SK-N-DZ (cell line): Measurements from ENCODE around the gene ANKRD28.

Experiments
- DNase-seq: peaks from one replicate; pipeline ENCODE4 v3.0.0-alpha.2; 2015; ENCODE audit warnings: low spot score

The ANKRD28 gene

DNA sequence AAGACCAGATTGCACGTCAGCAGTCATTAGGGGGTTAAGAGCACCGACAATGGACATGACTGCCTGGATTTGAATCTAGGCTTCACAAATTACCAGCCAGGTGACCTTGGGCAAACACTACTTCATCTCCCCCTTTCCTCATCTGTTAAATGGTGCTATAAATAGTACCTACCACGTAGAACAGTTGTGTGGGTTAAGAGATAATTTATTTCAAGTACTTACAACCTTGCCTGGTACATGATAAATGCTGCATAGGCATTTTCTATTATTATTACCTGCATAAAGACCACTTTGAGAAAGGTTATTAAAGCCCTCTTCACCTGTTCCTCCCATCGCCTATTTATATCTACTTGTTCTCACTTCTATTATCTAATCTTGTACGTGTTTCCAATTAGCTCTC lies 131.5 kb downstream of the ANKRD28 start:
- no peak for DNase-seq

DNA sequence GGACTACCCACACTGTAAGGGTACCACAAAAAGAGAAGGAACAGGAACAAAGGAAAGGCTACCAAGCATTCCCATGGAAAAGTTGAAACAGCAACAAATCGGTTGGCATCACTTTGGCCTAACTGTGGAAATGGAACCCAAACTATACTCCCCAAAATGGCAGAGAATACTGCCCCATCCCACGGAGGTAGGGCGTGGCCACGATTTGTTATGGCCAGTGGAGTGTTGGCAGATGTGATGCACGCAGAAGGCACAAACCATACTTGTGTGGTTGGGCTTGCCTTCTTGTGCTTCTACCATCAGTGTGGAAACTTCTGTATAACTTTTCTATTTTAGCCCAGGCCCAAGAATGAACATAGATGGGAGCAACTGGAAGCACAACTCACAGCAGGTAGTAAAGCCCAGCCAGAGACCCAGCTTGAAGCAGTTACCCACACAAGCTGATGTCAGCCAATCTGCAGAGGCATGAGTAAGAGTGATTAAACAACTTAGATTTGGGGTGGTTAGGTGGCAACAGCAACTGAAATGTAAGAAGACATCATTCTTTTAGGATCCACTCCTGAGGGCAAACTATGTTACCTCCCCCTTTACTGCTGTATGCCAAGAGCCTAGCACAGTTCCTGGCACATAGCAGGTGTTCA lies 132.1 kb downstream of the ANKRD28 start:
- DNase-seq: no peak

DNA sequence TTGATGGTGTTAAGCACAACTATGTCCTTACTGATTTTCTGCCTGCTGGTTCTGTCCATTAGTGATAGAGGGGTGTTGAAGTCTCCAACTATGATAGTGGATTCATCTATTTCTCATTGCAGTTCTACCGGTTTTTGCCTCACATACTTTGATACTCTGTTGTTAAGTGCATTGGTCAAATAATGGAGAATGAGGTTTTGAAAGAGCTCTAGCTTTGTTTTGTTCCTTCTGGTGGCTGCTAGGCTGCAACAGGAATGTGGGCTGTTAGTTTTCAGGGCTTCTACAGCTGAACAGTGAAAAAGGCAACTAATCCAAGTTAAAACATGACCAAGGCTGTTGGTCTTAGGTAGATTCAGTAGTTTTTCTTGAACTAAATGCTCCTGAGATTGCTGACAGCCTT lies 133.6 kb downstream of the ANKRD28 start:
- no peak for DNase-seq

DNA sequence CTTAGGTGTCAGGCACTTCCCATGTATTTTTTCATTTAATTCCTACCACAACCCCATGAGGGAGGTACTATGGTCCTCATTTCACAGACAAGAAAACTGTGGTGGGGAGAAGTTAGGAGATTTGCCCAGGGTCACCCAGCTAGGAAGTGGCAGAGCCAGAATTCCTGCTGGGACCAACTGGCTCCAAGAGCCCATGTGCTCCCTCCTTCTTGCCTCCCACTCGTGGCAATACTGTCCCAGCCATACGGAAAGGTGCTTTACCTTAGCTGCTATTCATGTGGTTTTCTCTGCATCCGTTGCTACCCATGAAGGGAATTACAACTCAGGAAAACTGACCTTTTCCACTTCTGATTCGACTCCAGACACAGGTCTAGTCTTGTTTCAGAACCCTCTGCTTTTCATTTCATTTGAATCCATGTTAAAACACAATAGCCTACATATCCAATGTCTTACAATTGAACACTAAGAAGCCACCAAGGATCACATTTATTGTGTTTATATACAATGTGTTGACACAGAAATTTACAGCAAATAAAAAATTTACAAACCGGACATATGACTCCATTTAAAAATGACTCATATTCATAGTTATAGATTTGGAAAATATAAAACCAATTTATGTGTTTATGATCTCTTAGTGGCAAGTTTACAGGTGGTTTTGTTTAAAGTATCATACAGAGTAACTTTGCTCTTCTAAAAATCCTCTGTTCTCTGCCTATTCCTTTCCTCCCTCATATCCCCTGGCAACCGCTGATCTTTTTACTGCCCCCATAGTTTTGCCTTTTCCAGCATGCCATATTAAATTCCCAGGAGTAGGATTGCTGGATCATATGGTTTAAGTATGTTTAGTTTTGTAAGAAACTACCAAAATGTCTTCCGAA lies 137.5 kb downstream of the ANKRD28 start:
- no peak for DNase-seq

DNA sequence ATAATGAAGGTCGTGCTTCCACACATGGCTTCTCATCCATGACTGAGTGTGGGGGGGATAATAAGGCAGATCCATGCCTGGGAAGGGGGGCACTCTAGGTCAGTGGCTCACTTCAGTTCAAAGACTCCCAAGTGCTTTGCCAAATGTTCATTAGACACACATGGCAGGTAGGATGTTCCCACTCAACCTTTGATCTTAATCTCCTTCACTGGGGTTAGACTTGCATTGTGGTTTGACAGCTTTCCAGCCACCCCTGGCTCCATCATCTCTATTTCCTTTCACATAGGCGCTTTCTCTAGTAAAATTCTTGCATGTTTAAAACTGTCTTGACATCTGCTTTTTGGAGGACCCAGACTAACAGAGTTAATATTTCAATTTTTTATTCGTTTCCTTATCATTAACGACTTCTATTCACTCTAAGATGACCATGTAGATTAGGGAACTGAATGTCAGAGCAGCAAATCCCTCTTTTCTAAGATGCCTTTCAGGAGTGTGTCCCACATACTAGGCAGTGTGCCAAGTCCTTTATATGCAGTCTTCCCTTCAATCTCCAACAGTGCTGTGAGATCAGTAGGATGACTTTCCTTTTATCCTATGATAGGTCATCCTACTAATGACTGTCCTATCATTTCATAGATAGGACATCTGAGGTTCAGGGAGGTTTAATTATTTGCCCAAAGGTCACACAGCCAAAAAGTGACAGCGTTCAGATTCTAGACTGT lies 138.4 kb downstream of the ANKRD28 start:
- no peak for DNase-seq

DNA sequence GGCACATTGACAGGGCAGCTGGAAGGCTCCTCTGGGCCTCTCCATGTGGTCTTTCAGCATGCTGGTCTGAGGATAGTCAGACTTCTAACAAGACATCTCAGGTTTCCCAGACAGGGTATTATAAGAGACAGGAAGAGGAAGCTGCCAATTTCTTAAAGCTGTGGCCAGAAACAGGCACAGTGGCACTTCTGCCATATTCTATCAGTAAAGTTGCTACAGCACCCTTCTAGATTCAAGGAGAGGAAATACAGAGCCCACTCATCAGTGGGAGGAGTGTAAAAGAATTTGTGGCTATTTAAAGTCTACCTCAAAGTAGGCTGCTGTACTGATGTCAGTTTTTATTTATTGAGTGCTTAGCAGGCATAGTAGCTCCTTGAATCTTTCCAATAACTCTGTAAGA lies 140.8 kb downstream of the ANKRD28 start:
- DNase-seq: no peak

DNA sequence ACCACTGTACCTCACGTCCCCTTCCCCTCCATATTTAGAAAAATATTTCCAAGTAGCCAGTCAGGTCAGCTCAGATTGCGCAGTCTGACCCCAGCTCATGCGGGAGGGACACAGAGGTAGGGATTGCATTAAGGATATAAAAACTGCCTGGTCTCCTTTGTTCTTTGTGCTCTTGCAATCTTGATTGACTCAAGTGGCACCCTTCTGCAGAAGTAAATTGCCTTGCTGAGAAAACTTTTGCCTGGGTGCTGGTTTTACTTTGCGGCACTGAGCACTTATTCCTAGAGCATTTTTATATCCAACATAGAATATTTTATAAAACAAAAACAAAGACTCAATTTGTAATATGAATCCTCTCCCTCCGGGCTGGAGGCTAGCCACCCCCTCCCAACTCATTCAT lies 141.4 kb downstream of the ANKRD28 start:
- DNase-seq: no peak

DNA sequence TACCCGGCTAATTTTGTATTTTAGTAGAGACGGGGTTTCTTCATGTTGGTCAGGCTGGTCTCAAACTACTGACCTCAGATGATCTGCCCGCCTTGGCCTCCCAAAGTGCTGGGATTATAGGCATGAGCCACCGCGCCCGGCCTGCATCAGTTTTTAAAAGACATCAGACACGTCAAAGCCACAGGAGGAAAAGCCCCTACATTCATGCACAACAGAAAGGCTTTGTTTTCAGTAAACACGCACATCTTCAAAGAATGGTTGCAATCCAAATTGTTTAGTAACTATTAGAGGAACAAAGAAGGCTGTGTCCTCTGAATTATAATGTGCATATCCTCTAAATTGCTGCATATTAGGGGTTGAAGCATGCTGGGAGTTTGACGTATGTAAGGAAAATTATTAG lies 142.9 kb downstream of the ANKRD28 start:
- no peak for DNase-seq

DNA sequence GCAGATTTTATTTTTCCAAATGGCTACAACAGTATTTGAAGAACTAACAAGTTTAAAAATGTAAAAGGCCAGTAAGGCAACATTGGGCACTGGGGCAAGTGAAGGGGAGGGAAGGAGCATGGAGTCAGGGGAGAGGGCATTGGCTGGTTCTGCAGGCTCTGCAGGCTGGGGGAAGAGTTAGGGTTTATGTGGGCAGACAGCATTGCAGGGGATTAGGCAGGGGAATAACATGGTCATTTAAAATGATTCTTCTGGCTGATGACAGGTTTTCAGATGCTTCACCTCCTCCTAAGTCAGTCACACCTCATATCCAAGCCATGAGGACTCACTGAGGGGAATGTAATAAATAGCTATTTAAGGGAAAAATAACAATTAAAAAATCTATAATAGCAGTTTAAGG lies 143.7 kb downstream of the ANKRD28 start:
- DNase-seq: no peak

DNA sequence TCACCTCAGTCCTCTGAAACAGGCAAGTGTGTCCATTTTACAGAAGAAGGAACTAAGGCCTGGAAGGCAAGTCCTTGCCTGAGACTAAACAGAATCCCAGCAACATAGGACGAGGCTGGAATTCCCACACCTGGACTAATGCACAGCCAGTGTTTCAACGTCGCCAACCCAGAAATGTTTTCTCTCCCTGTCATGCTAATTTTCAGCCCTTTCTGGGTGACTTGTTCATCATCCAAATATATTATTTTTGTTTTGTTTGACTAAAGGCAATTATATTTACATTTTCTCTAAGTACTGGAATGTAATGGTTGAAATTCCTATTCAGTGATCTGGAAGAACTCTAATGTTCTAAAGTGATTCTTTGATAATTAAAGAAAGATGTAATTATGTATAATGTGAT lies 144.5 kb downstream of the ANKRD28 start:
- DNase-seq: no peak

DNA sequence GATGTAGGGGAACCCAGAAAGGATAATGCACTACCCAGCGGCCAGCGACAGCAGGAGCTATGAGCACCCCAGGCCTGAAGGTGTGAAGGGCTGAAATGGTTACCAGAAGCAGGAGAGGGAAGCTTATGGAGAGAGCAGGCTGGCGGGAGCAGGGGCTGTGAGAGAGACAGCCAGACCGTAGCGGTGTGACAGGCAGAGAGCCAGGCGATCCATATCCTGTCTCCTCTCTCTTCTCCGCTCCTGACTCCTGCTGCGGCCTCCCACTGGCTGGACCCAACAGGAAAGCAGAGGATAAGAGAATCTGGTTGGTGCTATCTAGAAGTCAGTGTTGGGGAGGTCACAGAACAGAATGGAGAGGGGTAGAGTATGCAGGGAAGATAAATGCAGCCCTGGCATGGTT lies 146.4 kb downstream of the ANKRD28 start:
- no peak for DNase-seq

DNA sequence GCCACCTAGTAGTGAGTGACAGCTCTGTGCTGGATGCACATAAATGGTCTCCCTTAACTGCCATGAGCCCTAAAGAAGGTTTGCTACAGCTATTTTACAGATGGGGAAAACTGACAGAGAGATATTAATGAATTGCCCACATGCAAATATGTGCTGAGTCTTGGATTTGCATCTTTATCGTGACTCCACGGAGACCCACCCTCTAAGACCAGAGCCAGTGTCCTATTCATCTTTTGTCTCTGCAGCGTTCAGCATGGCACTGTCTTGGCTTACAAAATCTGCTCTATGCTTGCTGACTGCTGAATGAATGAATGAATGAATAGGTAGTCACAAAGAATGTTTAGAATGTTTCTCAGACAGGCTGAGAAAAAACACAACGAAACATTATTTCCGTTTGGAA lies 147.9 kb downstream of the ANKRD28 start:
- DNase-seq: no peak

DNA sequence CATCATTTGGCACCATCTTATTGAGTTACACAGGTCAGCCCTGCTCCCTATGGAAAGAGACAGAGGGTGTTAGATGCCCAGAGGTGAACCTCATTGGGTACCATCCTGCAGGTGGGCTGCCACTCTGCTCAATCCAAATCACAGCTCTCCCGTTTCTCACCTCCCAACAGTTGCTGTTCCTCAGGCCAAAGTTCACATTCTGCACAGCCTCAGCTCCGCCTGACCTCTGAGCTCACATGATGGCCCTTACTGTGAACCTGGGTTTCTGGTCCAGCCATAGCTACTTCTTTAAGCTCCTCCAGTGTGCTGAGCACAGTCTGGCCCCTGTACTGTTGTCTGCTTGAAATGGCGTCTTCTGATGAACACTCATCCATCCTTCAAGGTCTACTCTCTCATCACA lies 148.4 kb downstream of the ANKRD28 start:
- DNase-seq: no peak

DNA sequence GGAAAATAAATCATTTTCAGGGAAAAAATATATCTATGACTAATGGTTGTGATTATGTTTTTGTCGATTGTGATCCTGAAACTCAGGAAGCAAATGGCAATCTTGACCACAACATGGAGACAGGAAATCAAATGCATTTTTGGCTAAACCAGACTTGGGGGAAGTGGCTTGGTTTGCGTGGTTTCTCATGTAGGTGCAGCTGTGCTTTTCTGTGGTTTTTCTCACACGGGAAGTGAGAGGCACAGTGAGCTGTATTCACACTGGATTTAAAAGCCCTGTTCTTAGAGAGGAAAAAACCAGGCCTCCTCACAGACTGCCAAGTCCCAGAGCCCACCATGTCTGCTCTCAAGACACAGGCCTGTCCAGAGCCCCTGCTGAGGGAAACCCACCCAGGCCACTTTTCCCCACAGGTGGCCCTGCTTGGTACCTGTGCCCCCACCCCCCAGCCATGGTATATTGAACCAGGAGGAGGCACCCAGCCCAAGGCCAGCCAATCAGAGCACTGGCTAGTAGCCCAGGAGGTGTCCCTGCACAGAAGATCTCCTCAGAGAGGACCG lies 150.1 kb downstream of the ANKRD28 start:
- DNase-seq: no peak

DNA sequence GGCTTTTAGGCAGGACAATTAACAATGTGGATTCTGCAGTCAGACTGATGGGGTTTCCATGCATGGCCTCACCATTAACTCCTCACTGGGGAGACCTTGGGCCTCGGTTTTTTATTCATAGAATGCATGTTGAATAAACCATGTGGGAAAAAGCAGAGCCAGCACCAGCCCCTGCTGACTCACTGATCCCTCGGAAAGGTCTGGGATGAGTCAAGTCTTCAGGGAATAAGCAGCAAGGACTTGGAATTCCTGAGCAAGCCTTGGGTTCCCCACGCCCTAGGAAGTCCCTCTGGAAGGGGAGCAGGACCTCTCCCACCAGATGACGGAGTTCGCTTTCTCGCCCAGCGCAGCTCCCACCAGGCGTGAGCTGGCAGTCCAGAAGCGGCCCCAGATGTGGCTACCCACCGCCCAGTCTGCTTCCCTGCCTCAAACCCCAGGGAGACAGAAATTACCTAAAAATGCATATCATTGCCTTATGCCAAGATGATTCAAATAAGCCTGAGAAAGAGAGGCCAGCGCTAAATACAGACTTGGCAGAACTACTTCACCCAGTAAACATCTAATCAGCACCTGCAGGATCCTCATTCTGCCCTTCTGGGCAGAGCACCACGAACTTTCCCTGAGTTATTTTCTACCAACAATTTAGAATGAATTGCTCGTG lies 150.8 kb downstream of the ANKRD28 start:
- no peak for DNase-seq

DNA sequence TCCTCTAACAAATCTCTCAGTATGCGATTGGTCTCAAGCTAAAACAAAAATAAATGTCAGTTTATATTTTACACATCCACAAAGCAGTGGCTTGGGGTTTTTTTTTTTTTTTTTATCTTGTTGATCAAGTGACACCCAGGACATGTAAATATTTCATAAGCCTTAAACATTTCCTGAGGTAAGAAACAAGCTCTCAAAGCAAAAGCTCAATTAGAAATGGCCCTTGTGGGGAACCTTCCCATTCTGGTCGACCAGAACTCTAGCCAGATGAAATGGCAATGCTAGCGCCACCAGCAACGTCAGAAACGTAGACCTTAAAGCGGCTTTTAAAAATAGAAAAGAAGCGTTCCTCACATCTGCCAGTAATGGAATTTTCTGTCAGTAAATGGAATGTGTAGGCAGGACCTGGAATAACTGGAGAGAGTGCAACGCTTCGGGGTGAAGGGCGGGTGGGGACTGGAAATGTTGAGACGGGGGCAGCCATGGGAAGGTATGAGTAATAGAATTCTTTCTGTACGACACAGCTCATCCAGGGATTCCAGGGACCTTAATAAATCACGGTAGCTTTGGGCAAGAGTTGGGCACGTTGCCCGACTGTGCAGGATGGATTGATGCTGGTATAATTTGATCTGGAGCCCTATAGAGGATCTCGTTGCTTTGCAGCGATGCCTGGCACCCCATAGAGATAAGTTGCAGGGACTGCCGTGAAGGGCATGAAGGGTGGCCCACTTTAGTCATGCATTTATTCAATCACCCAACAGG lies 151.9 kb downstream of the ANKRD28 start:
- no peak for DNase-seq

DNA sequence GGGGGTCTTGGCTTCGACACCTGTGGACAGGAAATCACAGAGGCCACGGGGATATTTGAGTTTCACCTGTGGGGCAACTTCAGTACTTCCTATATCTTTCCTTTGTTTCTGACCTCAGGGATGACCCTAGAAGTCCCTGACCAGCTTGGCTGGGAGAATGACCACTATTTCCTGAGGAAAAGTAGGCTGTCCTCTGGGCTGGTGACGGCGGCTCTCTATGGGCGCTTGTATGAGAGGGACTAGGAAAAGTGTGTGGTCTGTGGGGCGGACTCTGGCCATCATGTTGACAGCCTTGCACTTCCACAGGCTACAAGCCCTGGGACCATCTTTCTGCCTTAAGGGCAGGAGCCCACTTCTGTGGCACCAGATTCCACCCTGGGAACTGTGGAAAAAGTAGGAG lies 152.5 kb downstream of the ANKRD28 start:
- no peak for DNase-seq

DNA sequence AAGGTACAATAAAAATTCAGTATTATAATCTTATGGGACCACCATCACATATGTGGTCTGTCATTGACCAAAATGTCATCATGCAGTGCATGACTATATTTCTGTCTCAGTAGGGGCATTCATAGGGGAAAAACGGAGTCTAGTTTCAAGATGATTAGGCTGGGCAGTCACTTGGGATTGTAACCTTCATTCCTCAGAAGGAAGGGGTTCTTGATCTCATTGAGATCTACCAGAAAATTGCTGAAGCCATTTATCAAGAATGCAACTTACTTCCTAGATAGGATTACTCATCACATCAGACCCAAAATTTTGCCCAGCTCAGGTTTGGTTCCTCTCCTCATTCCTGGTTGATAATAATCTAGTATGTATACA lies 158.9 kb downstream of the ANKRD28 start:
- DNase-seq: no peak

DNA sequence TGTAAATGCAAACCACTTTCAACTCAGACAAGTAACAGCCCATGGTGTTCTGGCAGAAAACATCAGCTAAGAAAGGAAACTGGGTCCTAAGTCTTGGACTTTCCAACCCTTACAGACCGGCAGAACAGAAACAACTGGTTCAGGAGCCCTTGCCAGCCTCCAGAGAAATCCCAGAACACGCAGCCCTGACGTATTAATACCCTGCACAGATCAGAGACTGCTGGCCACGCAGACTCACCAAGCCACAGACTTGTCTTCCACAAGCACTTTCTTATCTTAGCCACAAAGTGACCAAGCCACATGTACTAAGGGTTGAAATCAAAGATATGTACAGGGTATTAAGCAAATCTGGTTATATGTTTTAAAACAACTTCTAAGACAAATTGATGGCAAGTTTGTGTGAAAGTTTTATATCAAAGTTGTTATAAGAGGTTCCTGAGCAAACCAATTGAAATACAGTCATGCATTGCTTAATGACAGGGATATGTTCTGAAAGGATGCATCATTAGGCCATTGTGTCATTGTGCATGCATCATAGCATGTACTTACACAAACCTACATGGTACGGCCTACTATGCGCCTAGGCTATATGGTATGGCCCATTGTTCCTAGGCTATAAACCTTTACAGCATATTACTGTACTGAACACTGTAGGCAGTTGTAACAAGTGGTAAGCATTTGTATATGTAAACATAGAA lies 159.4 kb downstream of the ANKRD28 start:
- no peak for DNase-seq

DNA sequence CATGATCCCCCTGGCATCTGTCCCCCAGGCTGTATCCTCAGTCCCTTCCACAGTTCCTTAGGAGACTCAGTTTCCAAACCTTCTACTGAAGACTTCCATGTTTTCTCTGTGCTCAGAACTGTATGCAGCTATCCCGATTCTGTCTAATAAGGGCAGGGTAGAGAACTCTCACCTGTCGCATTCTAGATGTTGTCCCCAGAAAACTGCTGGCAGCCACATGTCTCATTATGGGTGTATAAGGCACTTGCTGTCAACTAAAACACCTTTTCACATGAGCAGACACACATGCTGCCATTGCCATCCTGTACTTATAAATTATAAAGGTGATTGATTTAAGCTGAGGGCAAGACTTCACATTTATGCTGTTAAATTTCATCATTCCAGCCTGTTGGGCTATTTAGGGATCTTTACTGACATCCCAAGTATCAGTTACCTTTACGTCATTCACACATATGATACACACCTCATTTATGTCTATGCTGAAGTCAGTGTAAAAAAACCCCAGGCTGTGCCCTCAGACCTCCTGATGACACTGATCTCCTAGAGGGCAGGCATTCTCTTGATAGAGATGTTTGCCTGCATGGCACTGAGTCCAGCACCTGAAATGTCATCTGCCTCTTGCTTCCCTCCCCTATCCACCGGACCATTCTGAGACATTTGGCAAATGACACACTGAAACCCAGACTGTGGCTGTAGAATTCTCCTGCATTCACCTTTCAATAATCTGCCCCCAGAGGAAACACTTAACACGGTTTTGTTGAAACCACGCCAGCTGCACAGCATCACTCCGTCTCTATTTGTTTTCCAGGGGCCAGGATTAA lies 160.4 kb downstream of the ANKRD28 start:
- DNase-seq: no peak
